Esophagus muscularis mucosa (tissue), 4 donors: Measurements from ENCODE around the gene CSRNP3. TPM values are rescaled to one million over a fixed set of nuclear protein-coding genes. Genes with fewer than 3 reads are reported as not detected.

ENCODE experiments used
- DNase-seq: peaks from one replicate; pipeline ENCODE4 v3.0.0-alpha.2; 2017; ENCODE audit errors: extremely low spot score
- H3K27ac ChIP-seq, 4 donors: fragments of 200-600 bp; sonication (generic); replicated peaks in 1 of 4; 1 replicate in 3 of 4; 2 replicates in 1 of 4; pipeline ENCODE4 v1.5.1; 2016 to 2019; ENCODE audit warnings: mild to moderate bottlenecking in 1 of 4
- H3K27me3 ChIP-seq, 4 donors: fragments of 200-600 bp; sonication (generic); one replicate each; pipeline versions ENCODE4 v1.5.1 to v1.6.0; 2016 to 2019
- H3K36me3 ChIP-seq, 4 donors: fragments of 200-600 bp; sonication (generic); one replicate each; pipeline ENCODE4 v1.5.1; 2016 to 2019
- H3K4me1 ChIP-seq, 4 donors: fragments of 200-600 bp; sonication (generic); one replicate each; pipeline ENCODE4 v1.5.1; 2016 to 2019
- H3K4me3 ChIP-seq, 4 donors: fragments of 200-600 bp; sonication (generic); 1 replicate in 2 of 4; 2 replicates in 2 of 4; pipeline ENCODE4 v1.5.1; 2016 to 2019; ENCODE audit warnings: mild to moderate bottlenecking in 4 of 4, moderate library complexity in 1 of 4
- H3K9me3 ChIP-seq, 4 donors: fragments of 200-600 bp; sonication (generic); 1 replicate in 3 of 4; 2 replicates in 1 of 4; pipeline ENCODE4 v1.5.1; 2016 to 2019
- EP300 ChIP-seq: sonication (generic); formaldehyde crosslinking; IDR thresholded peaks from one replicate; pipeline ENCODE4 v1.6.1; 2017; ENCODE audit warnings: antibody characterized with exemption
- POLR2A ChIP-seq: fragments of 450-650 bp; IDR thresholded peaks from one replicate; pipeline ENCODE4 v1.6.1; 2017; ENCODE audit warnings: antibody characterized with exemption, moderate library complexity, mild to moderate bottlenecking, low read depth
- POLR2AphosphoS5 ChIP-seq, 2 donors: sonication (generic); formaldehyde crosslinking; IDR thresholded peaks; one replicate each; pipeline ENCODE4 v1.6.1; 2017; ENCODE audit warnings: antibody characterized with exemption in 2 of 2
- WGBS: methylation state at CpG from one replicate; pipeline ENCODE4 v1.1.5; 2018; 5-methylcytosine and 5-hydroxymethylcytosine counted together
- intact Hi-C: fragments of 100-400 bp; cut with DNase I; formaldehyde crosslinking; loops from one replicate; pipeline ENCODE4 v1.15.1; 2023
- total RNA-seq, 4 donors: library from RNA; depleted of rRNA; stranded (reverse); fragments of >200 nt; gene quantifications; one replicate each; pipeline versions ENCODE4 v1.1.0 to v1.2.1, GENCODE V29; 2016
- TF ChIP-seq, protein P1 (sequence below), 3 experiments: fragments of 200-600 bp in 2 of 3; fragments of 450-650 bp in 1 of 3; sonication (generic) in 2 of 3; IDR thresholded peaks; one replicate each; pipeline ENCODE4 v1.5.1; 2017 to 2019; ENCODE audit warnings: antibody characterized with exemption in 3 of 3, mild to moderate bottlenecking in 2 of 3, moderate library complexity in 1 of 3

Gene CSRNP3
- total RNA-seq, 4 donors from 2014 or later, result 1.8 to 4.4 (median 2.4) TPM

DNA sequence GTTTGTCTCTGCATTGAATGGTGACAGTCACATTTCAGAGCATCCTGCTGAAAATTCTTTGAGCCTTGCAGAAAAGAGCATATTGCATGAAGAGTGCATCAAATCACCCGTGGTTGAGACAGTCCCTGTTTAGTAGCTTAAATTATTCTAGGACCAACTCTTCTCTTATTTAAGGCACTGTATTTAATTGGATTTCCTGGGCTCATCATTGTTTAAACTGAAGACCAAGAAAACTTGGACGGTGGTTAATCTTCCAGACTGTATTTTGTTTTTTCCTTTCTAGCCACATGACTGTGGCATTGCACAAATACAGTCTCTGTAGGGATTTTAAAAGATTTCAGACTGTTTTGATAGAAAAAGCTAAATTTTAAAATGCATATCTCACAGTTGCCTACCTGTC is 210.1 kb downstream of the CSRNP3 start:
- Histone ChIP-seq H3K4me3 (no peak overlapping the region), H3K9me3 (no peaks in the 10 kb centered on the region), H3K4me1 (peaks cover 0 to 14% (median 11%) of the 10 kb centered on the region in 4 donors), H3K27me3 (no peaks in the 10 kb centered on the region), H3K27ac (no peak overlapping the region), H3K36me3 (peaks cover 0 to 34% (median 0%) of the 10 kb centered on the region in 4 donors)
- no peak for TF ChIP-seq POLR2AphosphoS5 (IDR thresholded peaks at IDR 0.05)
- no peak for TF ChIP-seq EP300
- TF ChIP-seq POLR2A, result no peak
- TF ChIP-seq, protein P1, sequence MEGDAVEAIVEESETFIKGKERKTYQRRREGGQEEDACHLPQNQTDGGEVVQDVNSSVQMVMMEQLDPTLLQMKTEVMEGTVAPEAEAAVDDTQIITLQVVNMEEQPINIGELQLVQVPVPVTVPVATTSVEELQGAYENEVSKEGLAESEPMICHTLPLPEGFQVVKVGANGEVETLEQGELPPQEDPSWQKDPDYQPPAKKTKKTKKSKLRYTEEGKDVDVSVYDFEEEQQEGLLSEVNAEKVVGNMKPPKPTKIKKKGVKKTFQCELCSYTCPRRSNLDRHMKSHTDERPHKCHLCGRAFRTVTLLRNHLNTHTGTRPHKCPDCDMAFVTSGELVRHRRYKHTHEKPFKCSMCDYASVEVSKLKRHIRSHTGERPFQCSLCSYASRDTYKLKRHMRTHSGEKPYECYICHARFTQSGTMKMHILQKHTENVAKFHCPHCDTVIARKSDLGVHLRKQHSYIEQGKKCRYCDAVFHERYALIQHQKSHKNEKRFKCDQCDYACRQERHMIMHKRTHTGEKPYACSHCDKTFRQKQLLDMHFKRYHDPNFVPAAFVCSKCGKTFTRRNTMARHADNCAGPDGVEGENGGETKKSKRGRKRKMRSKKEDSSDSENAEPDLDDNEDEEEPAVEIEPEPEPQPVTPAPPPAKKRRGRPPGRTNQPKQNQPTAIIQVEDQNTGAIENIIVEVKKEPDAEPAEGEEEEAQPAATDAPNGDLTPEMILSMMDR (IDR thresholded peaks at IDR 0.05), result no peak
- intact Hi-C loops, result loop anchor here (5.0 kb wide), 1 partner anchor 277 kb away; no protein-coding TSS in a partner anchor
- DNase-seq, result no peak
- 81% methylated on average over 2 of the region's 2 CpGs for WGBS

DNA sequence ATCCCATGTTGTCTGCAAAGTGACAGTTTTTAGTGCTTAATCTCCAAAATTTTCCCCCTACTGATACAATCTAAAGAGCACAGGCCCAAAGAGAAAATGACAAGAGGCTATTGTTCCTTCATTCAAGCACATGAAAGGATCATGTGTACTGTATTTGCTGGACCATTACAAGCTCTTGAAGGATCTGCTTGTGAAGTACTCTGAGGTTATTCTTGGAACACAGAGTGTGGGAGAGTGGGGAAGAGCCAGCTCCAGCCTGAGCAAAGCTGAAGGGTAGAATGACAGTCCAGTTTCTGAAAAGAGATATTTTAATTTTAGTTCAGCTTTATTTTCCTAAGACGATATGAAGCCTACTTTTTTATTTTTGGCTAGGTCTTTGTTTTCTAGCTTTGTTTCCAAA is 212.3 kb downstream of the CSRNP3 start:
- Histone ChIP-seq H3K27ac (peak overlapping the region in 3 of 4 donors; percentile 53 to 64 (median 57)), H3K27me3 (no peaks in the 10 kb centered on the region), H3K4me1 (peaks cover 2 to 14% (median 11%) of the 10 kb centered on the region in 4 donors), H3K36me3 (peaks cover 0 to 27% (median 0%) of the 10 kb centered on the region in 4 donors), H3K4me3 (no peak overlapping the region), H3K9me3 (no peaks in the 10 kb centered on the region)
- intact Hi-C loops, result loop anchor here (5.0 kb wide), 1 partner anchor 280 kb away; no protein-coding TSS in a partner anchor
- TF ChIP-seq POLR2AphosphoS5 (IDR thresholded peaks at IDR 0.05) (peak in 1 of 2 donors; percentile 36), EP300 (no peak)
- 19% methylated on average over 1 of the region's 1 CpG for WGBS
- no peak for DNase-seq

DNA sequence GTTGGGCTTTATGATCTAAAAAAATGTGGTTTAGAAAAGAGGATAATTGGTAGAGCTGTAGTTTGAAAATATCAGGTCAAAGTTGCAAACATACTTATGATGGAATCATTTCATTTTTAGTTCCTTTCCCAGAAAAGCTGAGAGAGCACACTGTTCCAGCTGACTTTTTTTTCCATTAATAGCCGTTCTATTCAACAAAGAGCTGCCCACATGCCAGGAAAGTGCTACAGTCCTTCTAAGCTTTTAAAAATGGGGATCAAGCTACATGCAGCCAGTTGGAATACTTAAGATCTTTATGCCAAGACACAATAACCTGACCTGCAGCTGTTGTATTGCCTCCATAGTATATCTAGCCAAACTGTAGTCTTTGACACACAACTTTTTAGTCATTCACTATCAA is 213.0 kb downstream of the CSRNP3 start:
- H3K27me3 ChIP-seq, result no peaks in the 10 kb centered on the region
- H3K4me3 ChIP-seq, result no peak overlapping the region
- H3K9me3 ChIP-seq, result no peaks in the 10 kb centered on the region
- peak overlapping the region in 3 of 4 donors; percentile 53 to 64 (median 57) for H3K27ac ChIP-seq
- peaks cover 9 to 18% (median 14%) of the 10 kb centered on the region in 4 donors for H3K4me1 ChIP-seq
- no peak for DNase-seq
- TF ChIP-seq EP300 (peak; percentile 19), POLR2AphosphoS5 (IDR thresholded peaks at IDR 0.05) (peak in 1 of 2 donors; percentile 9), POLR2A (no peak)
- WGBS, result 33% methylated on average over 1 of the region's 1 CpG
- H3K36me3 ChIP-seq, result peaks cover 0 to 20% (median 0%) of the 10 kb centered on the region in 4 donors
- intact Hi-C loops, result loop anchor here (5.0 kb wide), 1 partner anchor 280 kb away; no protein-coding TSS in a partner anchor

DNA sequence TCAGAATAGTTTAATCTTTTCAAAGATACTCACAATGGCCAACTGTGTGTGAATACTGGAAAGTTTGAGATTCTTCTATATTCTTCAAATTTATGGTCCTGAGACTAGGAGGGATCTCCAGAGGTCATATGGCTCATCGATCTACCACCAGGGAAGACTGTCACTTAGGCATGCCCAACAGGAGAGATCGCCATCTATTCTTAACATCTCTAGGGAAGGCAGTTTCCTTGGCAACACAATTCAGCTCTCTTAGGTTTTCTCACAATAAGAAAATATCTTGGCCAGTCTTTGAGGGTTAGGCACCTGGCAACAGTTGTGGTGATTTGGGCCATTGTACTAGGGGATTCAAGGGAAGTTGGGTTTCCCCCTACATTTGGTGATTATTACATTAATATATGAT is 217.3 kb downstream of the CSRNP3 start:
- TF ChIP-seq POLR2A (no peak), EP300 (no peak), POLR2AphosphoS5 (IDR thresholded peaks at IDR 0.05) (no peak)
- TF ChIP-seq, protein P1 (IDR thresholded peaks at IDR 0.05), result no peak
- no peaks in the 10 kb centered on the region for H3K36me3 ChIP-seq
- peaks cover 11 to 23% (median 17%) of the 10 kb centered on the region in 4 donors for H3K4me1 ChIP-seq
- intact Hi-C loops, result no loop called here
- no peaks in the 10 kb centered on the region for H3K9me3 ChIP-seq
- peak overlapping the region in 3 of 4 donors; percentile 4 to 15 (median 9) for H3K27ac ChIP-seq
- H3K4me3 ChIP-seq, result no peak overlapping the region
- no peak for DNase-seq
- WGBS, result 71% methylated on average over 2 of the region's 2 CpGs
- H3K27me3 ChIP-seq, result no peaks in the 10 kb centered on the region

DNA sequence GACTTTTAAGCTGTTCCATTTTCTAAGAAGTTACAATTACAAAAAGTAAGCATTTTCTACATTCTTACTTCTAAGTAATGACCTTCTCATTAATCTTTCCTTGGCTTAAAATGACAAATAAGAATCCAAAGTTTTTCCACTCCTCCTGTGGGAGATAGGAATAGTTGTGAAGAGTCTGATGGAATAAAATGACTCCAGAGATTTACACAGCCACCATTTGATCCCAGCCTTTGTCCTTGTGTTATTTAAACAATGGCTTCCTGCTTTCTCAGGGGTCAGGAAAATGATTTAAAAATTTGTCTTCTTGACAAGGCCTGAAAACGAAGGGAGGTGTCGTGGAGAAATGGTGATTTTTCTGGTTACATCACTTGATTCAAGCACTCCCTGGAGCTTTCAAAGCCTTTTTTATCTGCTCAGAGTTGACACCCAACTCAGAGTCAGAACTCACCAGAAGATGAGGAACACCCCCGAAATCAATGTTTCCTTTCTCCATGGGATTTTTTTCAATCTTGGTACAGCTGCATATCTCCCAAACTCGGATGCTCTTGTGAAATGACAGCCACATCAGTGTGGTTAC is 218.0 kb downstream of the CSRNP3 start:
- WGBS, result 53% methylated on average over 4 of the region's 4 CpGs

More for the DNA sequence above, 218.0 kb downstream of the CSRNP3 start:
- Histone ChIP-seq H3K4me1 (peaks cover 5 to 16% (median 13%) of the 10 kb centered on the region in 4 donors), H3K4me3 (no peak overlapping the region), H3K27me3 (no peaks in the 10 kb centered on the region), H3K9me3 (no peaks in the 10 kb centered on the region), H3K36me3 (no peaks in the 10 kb centered on the region), H3K27ac (peak overlapping the region in 2 of 4 donors; percentile 4 to 15)
- intact Hi-C loops, result no loop called here
- TF ChIP-seq, protein P1 (IDR thresholded peaks at IDR 0.05), result no peak
- TF ChIP-seq EP300 (no peak), POLR2AphosphoS5 (IDR thresholded peaks at IDR 0.05) (no peak), POLR2A (no peak)
- no peak for DNase-seq
